HEK293 (cell line): ENCODE data around the gene DND1.
"Not testable (repeated sequence)": the region's sequence is repeated elsewhere in the genome, so short reads cannot be mapped to it uniquely, and the experiment has no call there.

Experiments used
- CTCF ChIA-PET: fragments of 350-600 bp; formaldehyde crosslinking; extraction: SDS; loops from one replicate; lab custom pipeline; 2021; ENCODE audit warnings: antibody characterized with exemption; lab: Yijun Ruan, JAX
- POLR2A ChIA-PET: fragments of 300-600 bp; formaldehyde crosslinking; extraction: SDS; loops from one replicate; lab custom pipeline; 2020; ENCODE audit warnings: antibody characterized with exemption, inconsistent platforms; lab: Yijun Ruan, JAX
- H3K27ac ChIP-seq: fragments of 200-500 bp; sonication (Bioruptor generic); 2 replicates; pipeline ENCODE4 v1.5.1; 2014; ENCODE audit warnings: low read depth, low read length, control low read depth, inconsistent platforms; ENCODE audit errors: extremely low read depth
- H3K36me3 ChIP-seq, 2 experiments: fragments of 200-500 bp in 1 of 2; sonication (Bioruptor generic) in 1 of 2; 1 replicate in 1 of 2; 2 replicates in 1 of 2; pipeline ENCODE4 v1.5.1; 2014 to 2017; ENCODE audit warnings: inconsistent platforms in 2 of 2, low read length in 2 of 2; ENCODE audit not compliant: control insufficient read depth in 2 of 2, insufficient read depth in 1 of 2
- H3K4me1 ChIP-seq: fragments of 200-500 bp; sonication (Bioruptor generic); 2 replicates; pipeline ENCODE4 v1.5.1; 2014; ENCODE audit warnings: mild to moderate bottlenecking, low read length, inconsistent platforms; ENCODE audit not compliant: control insufficient read depth, insufficient read depth
- H3K4me3 ChIP-seq: 2 replicates; pipeline ENCODE4 v1.5.1; 2011; ENCODE audit warnings: low read depth, mild to moderate bottlenecking, control low read depth, low read length, moderate library complexity
- H3K9me3 ChIP-seq: fragments of 200-500 bp; sonication (Bioruptor generic); 2 replicates; pipeline ENCODE4 v1.5.1; 2014; ENCODE audit warnings: low read depth, low read length, inconsistent platforms; ENCODE audit not compliant: control insufficient read depth, insufficient read depth
- BCL11B ChIP-seq: fragments of 450-650 bp; formaldehyde crosslinking; IDR thresholded peaks from 2 replicates; pipeline ENCODE4 v1.5.1; 2016; ENCODE audit warnings: low read depth, missing biosample characterization, missing genetic modification characterization
- SCRT2 ChIP-seq: fragments of 450-650 bp; formaldehyde crosslinking; IDR thresholded peaks from 2 replicates; pipeline ENCODE4 v1.5.1; 2016; ENCODE audit warnings: missing biosample characterization, missing genetic modification characterization
- TRIM28 ChIP-seq: IDR thresholded peaks from 2 replicates; pipeline ENCODE4 v1.6.1; 2011; ENCODE audit warnings: low read length, control low read depth, borderline replicate concordance
- ZEB2 ChIP-seq: fragments of 450-650 bp; formaldehyde crosslinking; IDR thresholded peaks from 2 replicates; pipeline ENCODE4 v1.5.1; 2016; ENCODE audit warnings: missing biosample characterization, missing genetic modification characterization
- ZNF121 ChIP-seq: fragments of 450-650 bp; formaldehyde crosslinking; IDR thresholded peaks from 2 replicates; pipeline ENCODE4 v1.5.1; 2016; ENCODE audit warnings: missing biosample characterization, missing genetic modification characterization
- ZNF16 ChIP-seq: fragments of 450-650 bp; formaldehyde crosslinking; IDR thresholded peaks from 2 replicates; pipeline ENCODE4 v1.5.1; 2016; ENCODE audit warnings: low read depth, missing biosample characterization, missing genetic modification characterization
- ZNF362 ChIP-seq: fragments of 450-650 bp; formaldehyde crosslinking; IDR thresholded peaks from 2 replicates; pipeline ENCODE4 v1.5.1; 2016; ENCODE audit warnings: missing biosample characterization, missing genetic modification characterization
- ZNF426 ChIP-seq: fragments of 450-650 bp; formaldehyde crosslinking; IDR thresholded peaks from 2 replicates; pipeline ENCODE4 v1.5.1; 2017; ENCODE audit warnings: missing biosample characterization, missing genetic modification characterization, mild to moderate bottlenecking, inconsistent platforms, moderate library complexity
- ZNF624 ChIP-seq: fragments of 450-650 bp; formaldehyde crosslinking; IDR thresholded peaks from 2 replicates; pipeline ENCODE4 v1.5.1; 2017; ENCODE audit warnings: missing biosample characterization, missing genetic modification characterization
- ZNF629 ChIP-seq: fragments of 450-650 bp; formaldehyde crosslinking; IDR thresholded peaks from 2 replicates; pipeline ENCODE4 v1.5.1; 2017; ENCODE audit warnings: missing biosample characterization, missing genetic modification characterization
- ZNF707 ChIP-seq: fragments of 450-650 bp; formaldehyde crosslinking; IDR thresholded peaks from 2 replicates; pipeline ENCODE4 v1.5.1; 2016; ENCODE audit warnings: missing biosample characterization, missing genetic modification characterization
- ZNF747 ChIP-seq: fragments of 450-650 bp; formaldehyde crosslinking; IDR thresholded peaks from 2 replicates; pipeline ENCODE4 v1.5.1; 2016; ENCODE audit warnings: missing biosample characterization, missing genetic modification characterization
- ZNF768 ChIP-seq: fragments of 450-650 bp; formaldehyde crosslinking; IDR thresholded peaks from 2 replicates; pipeline ENCODE4 v1.5.1; 2018; ENCODE audit warnings: missing biosample characterization, mild to moderate bottlenecking, missing genetic modification characterization
- TF ChIP-seq, protein P1 (sequence below): fragments of 450-650 bp; formaldehyde crosslinking; IDR thresholded peaks from 2 replicates; pipeline ENCODE4 v1.5.1; 2016; ENCODE audit warnings: missing biosample characterization, missing genetic modification characterization
- TF ChIP-seq, protein P2 (sequence below): fragments of 450-650 bp; formaldehyde crosslinking; IDR thresholded peaks from 2 replicates; pipeline ENCODE4 v1.5.1; 2016; ENCODE audit warnings: missing biosample characterization, missing genetic modification characterization, low read depth

The DND1 gene

DNA sequence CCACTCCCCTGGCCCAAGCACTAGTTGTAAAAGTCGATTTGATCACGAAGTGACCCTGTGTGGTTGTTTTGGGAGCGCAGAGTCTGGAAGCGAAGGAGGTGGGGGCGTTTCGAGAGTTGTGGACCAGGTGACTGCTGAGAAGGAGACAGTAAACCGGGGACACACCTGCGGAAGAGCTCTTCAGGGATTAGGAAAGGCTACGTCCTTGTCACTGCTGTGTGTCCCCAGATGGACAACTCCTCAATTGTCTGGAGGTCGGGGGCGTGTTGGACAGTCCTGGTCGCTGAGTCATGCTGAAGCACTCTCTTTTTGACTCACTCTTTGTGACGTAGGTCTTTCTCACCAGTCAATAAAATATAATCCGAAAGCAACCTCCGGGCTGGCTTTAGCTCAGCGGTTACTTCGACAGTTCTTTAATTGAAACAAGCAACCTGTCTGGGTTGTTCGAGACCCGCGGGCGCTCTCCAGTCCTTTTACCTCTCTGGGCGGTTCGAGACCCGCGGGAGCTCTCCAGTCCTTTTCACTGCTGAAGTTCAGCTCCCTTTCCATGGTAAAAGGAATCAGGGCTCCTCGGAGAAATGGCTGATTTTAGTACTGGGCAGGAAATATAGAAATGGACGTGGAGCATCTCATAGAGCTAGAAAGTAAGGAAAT lies 37.6 kb upstream of the DND1 start (continued):
- TF ChIP-seq ZNF624 (tag by site-specific recombination) (no peak), ZNF629 (tag by site-specific recombination) (peak; percentile 95), ZEB2 (tag by site-specific recombination) (peak; percentile 89), ZNF426 (no peak), ZNF16 (tag by site-specific recombination) (no peak), ZNF707 (tag by site-specific recombination) (no peak), TRIM28 (peak; percentile 73; the same call in 1 of the 2 replicates), ZNF768 (tag by site-specific recombination) (peak; percentile 6; the same call in 1 of the 2 replicates), ZNF747 (tag by site-specific recombination) (no peak), ZNF121 (tag by site-specific recombination) (0 out of 2 replicates have a peak, but pooled peaks have one; percentile 10), SCRT2 (tag by site-specific recombination) (0 out of 2 replicates have a peak, but pooled peaks have one; percentile 35), BCL11B (peak; percentile 37; the same call in 1 of the 2 replicates)
- TF ChIP-seq, protein P1, sequence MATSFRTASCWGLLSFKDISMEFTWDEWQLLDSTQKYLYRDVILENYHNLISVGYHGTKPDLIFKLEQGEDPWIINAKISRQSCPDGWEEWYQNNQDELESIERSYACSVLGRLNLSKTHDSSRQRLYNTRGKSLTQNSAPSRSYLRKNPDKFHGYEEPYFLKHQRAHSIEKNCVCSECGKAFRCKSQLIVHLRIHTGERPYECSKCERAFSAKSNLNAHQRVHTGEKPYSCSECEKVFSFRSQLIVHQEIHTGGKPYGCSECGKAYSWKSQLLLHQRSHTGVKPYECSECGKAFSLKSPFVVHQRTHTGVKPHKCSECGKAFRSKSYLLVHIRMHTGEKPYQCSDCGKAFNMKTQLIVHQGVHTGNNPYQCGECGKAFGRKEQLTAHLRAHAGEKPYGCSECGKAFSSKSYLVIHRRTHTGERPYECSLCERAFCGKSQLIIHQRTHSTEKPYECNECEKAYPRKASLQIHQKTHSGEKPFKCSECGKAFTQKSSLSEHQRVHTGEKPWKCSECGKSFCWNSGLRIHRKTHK (tag by site-specific recombination) = no peak
- TF ChIP-seq, protein P2, sequence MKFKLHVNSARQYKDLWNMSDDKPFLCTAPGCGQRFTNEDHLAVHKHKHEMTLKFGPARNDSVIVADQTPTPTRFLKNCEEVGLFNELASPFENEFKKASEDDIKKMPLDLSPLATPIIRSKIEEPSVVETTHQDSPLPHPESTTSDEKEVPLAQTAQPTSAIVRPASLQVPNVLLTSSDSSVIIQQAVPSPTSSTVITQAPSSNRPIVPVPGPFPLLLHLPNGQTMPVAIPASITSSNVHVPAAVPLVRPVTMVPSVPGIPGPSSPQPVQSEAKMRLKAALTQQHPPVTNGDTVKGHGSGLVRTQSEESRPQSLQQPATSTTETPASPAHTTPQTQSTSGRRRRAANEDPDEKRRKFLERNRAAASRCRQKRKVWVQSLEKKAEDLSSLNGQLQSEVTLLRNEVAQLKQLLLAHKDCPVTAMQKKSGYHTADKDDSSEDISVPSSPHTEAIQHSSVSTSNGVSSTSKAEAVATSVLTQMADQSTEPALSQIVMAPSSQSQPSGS (tag by site-specific recombination) = peak; percentile 83
- TF ChIP-seq, all 188 proteins: peak for 78

GRCh38 chr5:140708787-140709186 lies 35.4 kb upstream of the DND1 start:
- not testable (repeated sequence) for H3K9me3 ChIP-seq, H3K4me3 ChIP-seq, H3K27ac ChIP-seq, H3K4me1 ChIP-seq
- POLR2A ChIA-PET = interaction anchor here (1.0 to 1.1 kb wide), 3 partner anchors 9 to 61 kb away, joined by 3 to 8 read pairs (median 3); partner anchors contain the start of genes IK, NDUFA2 and ZMAT2
- H3K36me3 ChIP-seq = peaks cover 23 to 40% of the 10 kb centered on the region in 2 experiments
- CTCF ChIA-PET = interaction anchor here (1.5 kb wide), 1 partner anchor 17 kb away, joined by 4 read pairs; the partner anchor contains the start of genes HARS1 and HARS2

- ChIA-PET CTCF (interaction anchor here (0.6 to 1.5 kb wide), 4 partner anchors 16 to 442 kb away, joined by 3 to 4 read pairs (median 4); partner anchors contain the start of genes HARS1 and HARS2), POLR2A (interaction anchor here (0.6 to 1.1 kb wide), 2 partner anchors 11 to 601 kb away, joined by 3 to 4 read pairs; no protein-coding TSS in a partner anchor)
- peaks cover 33 to 50% of the 10 kb centered on the region in 2 experiments for H3K36me3 ChIP-seq
- TF ChIP-seq ZNF362 (peak; percentile 76; the same call in 1 of the 2 replicates), ZNF624 (tag by site-specific recombination) (no peak)
- TF ChIP-seq, all 188 proteins: peak for 1
- Histone ChIP-seq H3K27ac (no peak overlapping the region), H3K4me3 (no peak overlapping the region), H3K4me1 (no peaks in the 10 kb centered on the region), H3K9me3 (no peaks in the 10 kb centered on the region)
Measured at GRCh38 chr5:140707812-140708211, 34.4 kb upstream of the DND1 start.
